ENCODE data around the gene HIVEP3.

HIVEP3 gene

DNA sequence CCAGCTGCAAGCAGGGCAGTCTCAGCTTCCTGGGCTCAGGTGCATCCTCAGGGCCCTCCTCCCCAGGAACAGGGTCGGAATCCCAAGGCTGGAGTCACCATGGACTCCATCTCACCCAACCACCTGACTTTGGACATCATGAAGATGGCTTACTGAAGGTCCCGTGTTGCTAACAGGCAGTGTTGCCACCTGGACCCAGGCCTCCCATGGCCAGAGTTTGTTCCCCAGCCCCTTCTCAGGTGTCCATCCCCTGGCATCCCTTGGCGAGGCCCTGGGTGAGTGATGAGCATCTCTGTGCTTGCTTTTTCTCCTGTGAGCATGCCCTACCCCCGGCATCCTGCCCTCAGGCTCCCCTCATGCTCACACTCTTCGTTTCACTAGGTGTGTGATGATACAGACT is 332.5 kb downstream of the HIVEP3 start:
- H3K27ac ChIP-seq, result no peak overlapping the region
- DNase-seq (ENCODE audit: low spot score), result no peak
- H3K4me3 ChIP-seq, result no peak overlapping the region
- TF ChIP-seq, protein P1, sequence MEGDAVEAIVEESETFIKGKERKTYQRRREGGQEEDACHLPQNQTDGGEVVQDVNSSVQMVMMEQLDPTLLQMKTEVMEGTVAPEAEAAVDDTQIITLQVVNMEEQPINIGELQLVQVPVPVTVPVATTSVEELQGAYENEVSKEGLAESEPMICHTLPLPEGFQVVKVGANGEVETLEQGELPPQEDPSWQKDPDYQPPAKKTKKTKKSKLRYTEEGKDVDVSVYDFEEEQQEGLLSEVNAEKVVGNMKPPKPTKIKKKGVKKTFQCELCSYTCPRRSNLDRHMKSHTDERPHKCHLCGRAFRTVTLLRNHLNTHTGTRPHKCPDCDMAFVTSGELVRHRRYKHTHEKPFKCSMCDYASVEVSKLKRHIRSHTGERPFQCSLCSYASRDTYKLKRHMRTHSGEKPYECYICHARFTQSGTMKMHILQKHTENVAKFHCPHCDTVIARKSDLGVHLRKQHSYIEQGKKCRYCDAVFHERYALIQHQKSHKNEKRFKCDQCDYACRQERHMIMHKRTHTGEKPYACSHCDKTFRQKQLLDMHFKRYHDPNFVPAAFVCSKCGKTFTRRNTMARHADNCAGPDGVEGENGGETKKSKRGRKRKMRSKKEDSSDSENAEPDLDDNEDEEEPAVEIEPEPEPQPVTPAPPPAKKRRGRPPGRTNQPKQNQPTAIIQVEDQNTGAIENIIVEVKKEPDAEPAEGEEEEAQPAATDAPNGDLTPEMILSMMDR (IDR thresholded peaks at IDR 0.05), result no peak

DNA sequence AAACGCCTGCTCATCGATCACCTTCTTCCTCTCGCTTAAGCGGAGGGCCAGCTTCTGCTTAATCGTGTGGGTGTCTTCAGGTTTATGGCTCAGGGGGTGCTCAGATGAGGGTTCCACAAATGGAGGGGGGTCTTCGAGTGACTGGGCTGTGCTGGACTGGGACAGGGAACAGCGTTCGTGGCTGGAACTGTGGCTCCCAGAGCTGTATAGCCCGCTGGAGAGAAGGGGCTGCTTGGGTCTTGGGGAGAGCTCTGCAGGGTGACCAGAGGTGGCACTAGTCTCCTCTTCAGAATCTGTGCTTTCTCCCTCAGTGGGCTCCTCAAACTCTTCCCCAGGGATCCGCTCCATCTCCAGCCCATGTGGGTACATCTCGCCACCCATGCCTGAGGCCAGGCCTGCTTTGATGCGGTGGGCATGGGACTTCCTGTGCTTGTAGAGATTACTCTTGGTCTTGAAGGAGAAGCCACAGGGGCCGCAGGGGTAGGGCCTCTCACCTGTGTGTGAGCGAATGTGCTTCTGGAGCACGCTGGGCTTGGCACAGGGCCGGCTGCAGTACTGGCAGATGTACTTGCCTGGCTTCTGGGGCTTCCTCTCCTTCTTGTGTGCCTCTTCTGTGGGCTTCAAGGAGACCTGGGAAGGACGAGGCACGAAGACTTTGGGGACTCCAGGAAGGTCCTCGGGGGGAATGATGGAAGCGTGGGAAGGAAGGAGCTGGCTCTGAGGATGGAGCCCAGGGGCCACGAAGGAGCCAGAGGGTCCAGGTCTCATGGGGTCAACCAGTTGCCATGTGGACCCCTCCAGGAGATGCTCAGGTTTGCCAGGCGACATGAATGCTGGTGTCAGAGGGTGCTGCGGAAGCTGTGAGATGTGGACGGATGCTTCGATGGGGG is 334.8 kb downstream of the HIVEP3 start:
- no peak for DNase-seq (ENCODE audit: low spot score)
- Histone ChIP-seq H3K4me3 (no peak overlapping the region), H3K27ac (no peak overlapping the region)
- TF ChIP-seq, protein P1 (IDR thresholded peaks at IDR 0.05), result no peak

DNA sequence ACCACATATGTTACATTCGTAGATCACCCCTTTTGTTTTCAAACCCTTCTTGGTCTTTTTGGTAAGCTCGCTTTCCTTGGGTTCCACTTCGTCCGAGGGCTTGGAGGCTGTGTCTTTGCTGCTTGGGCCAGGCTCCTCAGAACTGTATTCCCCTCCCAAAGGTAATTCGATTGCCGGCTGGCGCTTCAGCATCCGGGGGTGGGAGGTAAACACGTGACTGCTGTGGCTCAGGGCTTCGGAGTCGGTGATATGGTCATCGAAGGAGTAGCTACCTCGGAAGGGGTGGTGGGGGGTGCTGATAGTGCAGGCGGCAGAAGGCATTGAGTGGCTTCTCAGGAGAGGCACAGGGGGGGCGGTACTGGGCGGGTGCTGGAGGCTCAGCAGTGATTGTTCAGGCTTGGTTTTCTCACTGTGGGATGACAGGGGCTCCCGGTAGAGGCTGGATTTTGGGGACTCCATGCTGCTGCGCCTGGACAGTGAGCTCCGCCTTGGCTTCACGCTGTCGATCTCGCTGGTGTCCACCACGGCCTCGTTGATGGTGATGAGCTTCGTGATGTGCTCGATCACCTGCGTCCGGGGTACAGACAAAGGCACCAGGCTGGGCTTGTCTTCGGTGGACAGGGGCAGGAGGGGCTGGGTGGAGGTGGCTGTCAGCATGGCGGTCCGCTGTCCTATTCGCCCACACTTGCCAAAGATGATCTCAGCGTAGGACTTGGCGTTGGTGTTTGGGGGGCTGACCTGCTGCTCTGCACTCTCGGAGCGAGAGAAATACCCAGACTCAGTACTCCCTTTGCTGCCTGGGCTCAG is 335.7 kb downstream of the HIVEP3 start:
- TF ChIP-seq, protein P1 (IDR thresholded peaks at IDR 0.05), result no peak
- Histone ChIP-seq H3K4me3 (no peak overlapping the region), H3K27ac (no peak overlapping the region)
- no peak for DNase-seq (ENCODE audit: low spot score)

DNA sequence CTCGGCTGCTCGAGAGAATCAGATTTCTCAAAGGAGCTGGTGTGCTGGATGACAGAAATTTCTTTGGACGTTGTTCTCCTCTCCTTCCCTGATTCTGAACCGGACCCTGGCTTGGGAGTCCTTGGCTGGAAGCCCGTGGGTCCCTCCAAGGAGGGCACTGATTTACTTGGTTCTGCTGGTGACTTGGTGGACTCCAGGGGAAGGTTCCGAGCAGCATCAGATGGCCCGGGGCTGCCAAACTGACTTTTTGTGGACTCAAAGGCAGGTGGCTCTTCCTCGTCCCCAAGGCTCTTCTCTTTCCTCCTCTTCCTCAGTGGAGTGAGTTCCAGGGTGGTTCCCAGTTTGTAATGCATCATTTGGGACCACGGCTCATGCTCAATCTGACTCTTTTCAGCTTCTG is 336.4 kb downstream of the HIVEP3 start:
- Histone ChIP-seq H3K4me3 (no peak overlapping the region), H3K27ac (no peak overlapping the region)
- no peak for DNase-seq (ENCODE audit: low spot score)
- TF ChIP-seq, protein P1 (IDR thresholded peaks at IDR 0.05), result no peak

DNA sequence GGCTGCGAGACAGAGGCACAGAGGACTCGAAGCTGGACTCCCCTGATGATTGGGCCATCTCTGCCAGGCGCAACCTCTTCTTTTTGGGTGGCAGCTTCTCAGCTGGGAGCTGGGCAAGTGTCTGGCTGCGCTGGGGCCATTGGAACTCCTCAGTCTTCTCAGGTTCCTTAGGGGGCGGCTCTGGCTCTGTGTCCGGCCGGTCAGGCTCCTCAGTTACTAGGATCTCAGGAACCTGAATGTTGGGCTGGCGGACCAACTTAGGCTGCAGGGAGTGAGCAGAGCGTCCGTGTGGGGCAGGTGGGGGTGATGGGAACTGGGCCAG is 336.8 kb downstream of the HIVEP3 start:
- DNase-seq (ENCODE audit: low spot score), result no peak

DNA sequence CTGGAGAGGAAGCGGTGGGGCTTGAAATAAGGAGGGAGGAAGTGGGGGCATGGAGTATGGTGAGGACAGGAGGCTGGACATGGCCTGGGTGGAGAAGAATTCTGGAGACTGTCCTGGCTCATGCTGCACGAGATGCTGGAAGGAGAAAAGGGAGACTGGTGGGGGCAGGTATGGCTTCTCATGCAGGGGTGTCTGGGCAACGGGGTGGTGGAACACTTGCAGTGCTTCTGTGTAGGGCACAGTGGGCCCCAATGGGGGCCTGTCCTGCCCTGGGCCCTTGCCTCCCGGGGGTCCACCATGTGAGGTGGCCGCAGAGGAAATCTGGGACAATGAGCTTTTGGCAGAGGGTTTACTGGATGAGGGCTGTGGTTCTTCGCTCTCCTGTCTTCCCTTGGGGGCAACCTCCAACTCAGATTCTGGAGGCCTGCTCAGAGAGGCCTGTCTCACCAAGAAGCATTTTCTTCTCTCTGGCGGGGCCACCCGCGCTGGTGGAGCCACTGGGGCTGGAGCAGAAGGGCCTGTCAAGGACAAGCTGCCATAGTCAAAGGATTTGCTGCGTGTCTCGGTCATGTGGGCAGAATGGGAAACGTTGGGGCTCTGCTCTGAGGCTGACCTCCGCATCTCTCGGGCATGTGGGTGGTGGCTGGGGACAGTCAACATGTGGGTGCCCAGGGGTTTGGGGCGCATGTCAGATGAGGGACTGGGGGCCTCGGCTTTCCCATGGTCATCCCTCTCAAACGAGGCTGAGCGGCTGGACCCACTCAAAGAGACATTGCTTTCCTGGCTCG is 337.3 kb downstream of the HIVEP3 start:
- H3K27ac ChIP-seq, result no peak overlapping the region
- H3K4me3 ChIP-seq, result no peak overlapping the region
- DNase-seq (ENCODE audit: low spot score), result no peak
- TF ChIP-seq, protein P1 (IDR thresholded peaks at IDR 0.05), result no peak

More for the DNA sequence above, 336.8 kb downstream of the HIVEP3 start:
- H3K27ac ChIP-seq, result no peak overlapping the region
- H3K4me3 ChIP-seq, result no peak overlapping the region
- TF ChIP-seq, protein P1 (IDR thresholded peaks at IDR 0.05), result no peak

Measured in coronary artery (tissue), 2 donors.